B cell (primary cell): ENCODE measurements around the gene VWA3B. TPM values are rescaled to one million over a fixed set of nuclear protein-coding genes. Genes with fewer than 3 reads are reported as not detected.

Experiments used
- ATAC-seq: fragments of 200-7000 bp; cut with Tn5 transposase; one replicate; pipeline ENCODE4 v1.10.0; 2021; ENCODE audit warnings: low read depth, mild to moderate bottlenecking, moderate number of reproducible peaks, moderate library complexity
- CTCF ChIA-PET: fragments of 350-600 bp; sonication (Branson Sonifier 250); formaldehyde crosslinking; loops from one replicate; lab custom pipeline; 2021; ENCODE audit warnings: antibody characterized with exemption, inconsistent platforms; lab: Charles Lee
- POLR2A ChIA-PET: fragments of 350-600 bp; sonication (Branson Sonifier 250); formaldehyde crosslinking; loops from one replicate; lab custom pipeline; 2021; ENCODE audit warnings: antibody characterized with exemption; lab: Charles Lee
- DNase-seq: peaks from one replicate; pipeline ENCODE4 v3.0.0; 2013
- H2AFZ ChIP-seq: 2 replicates; pipeline ENCODE4 v1.6.1; 2012; ENCODE audit warnings: mild to moderate bottlenecking, low read depth, low read length; ENCODE audit not compliant: insufficient read depth, poor library complexity, severe bottlenecking
- H3K27ac ChIP-seq, 2 donors: 1 replicate in 1 of 2; 2 replicates in 1 of 2; pipeline ENCODE4 v1.5.1; 2012 to 2013; ENCODE audit warnings: low read length in 2 of 2, mild to moderate bottlenecking in 2 of 2, moderate library complexity in 1 of 2
- H3K27me3 ChIP-seq, 4 experiments: fragments of 200-600 bp in 1 of 4; sonication (generic) in 1 of 4; replicated peaks in 1 of 4; 1 replicate in 2 of 4; 2 replicates in 2 of 4; pipeline versions ENCODE4 v1.6.1 to v1.7.0; 2013 to 2016; ENCODE audit warnings: low read length in 3 of 4, mild to moderate bottlenecking in 2 of 4, mixed read lengths in 1 of 4, moderate library complexity in 1 of 4; ENCODE audit not compliant: insufficient read depth in 4 of 4, control insufficient read depth in 3 of 4; ENCODE audit errors: control extremely low read depth in 1 of 4
- H3K36me3 ChIP-seq, 2 experiments: replicated peaks in 1 of 2; 1 replicate in 1 of 2; 2 replicates in 1 of 2; pipeline versions ENCODE4 v1.6.1 to v1.7.1; 2013; ENCODE audit warnings: low read length in 1 of 2; ENCODE audit not compliant: insufficient read depth in 2 of 2, control insufficient read depth in 1 of 2; ENCODE audit errors: control extremely low read depth in 1 of 2, extremely low read depth in 1 of 2
- H3K4me1 ChIP-seq, 2 donors: fragments of 200-600 bp in 1 of 2; sonication (generic) in 1 of 2; 1 replicate in 1 of 2; 2 replicates in 1 of 2; pipeline versions ENCODE4 v1.5.1 to v1.6.1; 2013 to 2017; ENCODE audit warnings: low read length in 2 of 2; ENCODE audit not compliant: control insufficient read depth in 2 of 2, insufficient read depth in 2 of 2
- H3K4me2 ChIP-seq: replicated peaks from 2 replicates; pipeline ENCODE3; 2012; ENCODE audit warnings: mild to moderate bottlenecking, low read depth, low read length; ENCODE audit not compliant: poor library complexity, severe bottlenecking
- H3K4me3 ChIP-seq, 5 experiments: fragments of 200-600 bp in 1 of 5; sonication (generic) in 1 of 5; 1 replicate in 3 of 5; 2 replicates in 2 of 5; pipeline versions ENCODE4 v1.5.1 to v1.7.0; 2011 to 2016; ENCODE audit warnings: low read length in 4 of 5, mild to moderate bottlenecking in 4 of 5, low read depth in 2 of 5, control low read depth in 1 of 5, moderate library complexity in 1 of 5; ENCODE audit not compliant: insufficient read depth in 1 of 5; ENCODE audit errors: control extremely low read depth in 1 of 5, extremely low read depth in 1 of 5
- H3K79me2 ChIP-seq: fragments of 200-600 bp; sonication (generic); one replicate; pipeline ENCODE4 v1.6.0; 2016; ENCODE audit warnings: low read length; ENCODE audit not compliant: control insufficient read depth, insufficient read depth
- H3K9ac ChIP-seq: fragments of 200-600 bp; sonication (generic); 2 replicates; pipeline ENCODE4 v1.6.1; 2017; ENCODE audit warnings: mild to moderate bottlenecking, low read length, moderate library complexity
- H3K9me3 ChIP-seq, 3 donors: one replicate each; pipeline versions ENCODE4 v1.6.1 to v1.7.1; 2013; ENCODE audit warnings: low read length in 2 of 3; ENCODE audit not compliant: control insufficient read depth in 2 of 3, insufficient read depth in 1 of 3; ENCODE audit errors: control extremely low read depth in 1 of 3
- H4K20me1 ChIP-seq: 2 replicates; pipeline ENCODE4 v1.6.0; 2012; ENCODE audit warnings: mild to moderate bottlenecking, low read length; ENCODE audit not compliant: insufficient read depth, control insufficient read depth, poor library complexity, severe bottlenecking
- H3K27ac Mint-ChIP-seq: one replicate; pipeline ENCODE4 v1.8.0; 2021; ENCODE audit warnings: mixed read lengths
- H3K27me3 Mint-ChIP-seq: one replicate; pipeline ENCODE4 v1.8.0; 2021; ENCODE audit warnings: mixed read lengths
- H3K4me1 Mint-ChIP-seq: one replicate; pipeline ENCODE4 v1.8.0; 2021; ENCODE audit warnings: mixed read lengths
- H3K4me3 Mint-ChIP-seq: one replicate; pipeline ENCODE4 v1.8.0; 2021; ENCODE audit warnings: mixed read lengths
- H3K9me3 Mint-ChIP-seq: one replicate; pipeline ENCODE4 v1.8.0; 2022; ENCODE audit warnings: mixed read lengths; ENCODE audit not compliant: insufficient read depth
- EZH2 ChIP-seq: IDR thresholded peaks from 2 replicates; pipeline ENCODE4 v1.6.1; 2012; ENCODE audit warnings: borderline replicate concordance, low read depth, mild to moderate bottlenecking, moderate library complexity, low read length; ENCODE audit not compliant: insufficient read depth, poor library complexity, severe bottlenecking
- WGBS: methylation state at CpG from one replicate; pipeline ENCODE4 v1.1.5; 2013; ENCODE audit warnings: missing lambda C conversion rate; ENCODE audit not compliant: insufficient coverage; 5-methylcytosine and 5-hydroxymethylcytosine counted together
- intact Hi-C: fragments of 100-400 bp; cut with micrococcal nuclease; formaldehyde crosslinking; loops from one replicate; pipeline ENCODE4 v1.10.0; 2022
- polyA plus RNA-seq: library from polyadenylated mRNA; depleted of rRNA; stranded (reverse); fragments of >200 nt; gene quantifications from 2 replicates; pipeline ENCODE4 v1.2.3, GENCODE V29; 2012
- total RNA-seq, 2 donors: library from RNA; stranded (reverse); fragments of 120-200 nt in 1 of 2; gene quantifications; 1 replicate in 1 of 2; 2 replicates in 1 of 2; pipeline versions ENCODE4 v1.2.3 to v1.2.4, GENCODE V29; 2013 to 2022
- TF ChIP-seq, protein P1 (sequence below): fragments of 200-600 bp; IDR thresholded peaks from one replicate; pipeline ENCODE4 v1.8.0; 2022; ENCODE audit warnings: antibody characterized with exemption, mild to moderate bottlenecking

The VWA3B gene
- total and polyA plus RNA-seq, 2 donors (not counting 1 experiment from before 2014, with no cell fraction given), result not detected

DNA sequence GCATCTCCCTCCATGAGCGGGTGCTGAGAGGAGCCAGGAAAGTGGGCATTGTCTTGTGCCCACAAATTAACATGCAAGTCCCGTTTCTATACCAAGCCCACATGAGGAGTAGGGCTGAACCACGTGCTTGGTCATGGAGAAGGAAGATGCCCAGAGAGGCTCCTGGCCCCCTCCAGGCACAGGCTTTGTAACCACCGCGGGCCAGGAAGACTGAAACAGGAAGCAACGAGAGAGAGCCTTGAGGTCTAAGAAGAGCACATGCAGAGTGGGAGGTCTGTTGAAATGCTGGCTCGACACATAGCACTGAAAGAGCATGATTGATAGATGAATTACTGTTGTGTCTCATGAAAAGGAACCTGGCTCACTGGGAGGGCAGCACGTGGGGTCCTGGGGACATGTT, 36.3 kb downstream of the VWA3B start:
- Histone ChIP-seq H3K79me2 (no peaks in the 10 kb centered on the region), H3K4me1 (peaks cover 6 to 15% of the 10 kb centered on the region in 2 donors), H3K27ac (no peak overlapping the region), H3K4me3 (no peak overlapping the region), H3K27me3 (peaks cover 0 to 5% (median 0%) of the 10 kb centered on the region in 4 experiments), H2AFZ (peak overlapping the region; percentile 11), H3K9me3 (no peaks in the 10 kb centered on the region), H3K36me3 (no peaks in the 10 kb centered on the region), H3K9ac (no peak overlapping the region), H3K4me2 (peak overlapping the region; percentile 7), H4K20me1 (no peaks in the 10 kb centered on the region)
- TF ChIP-seq EZH2, result no peak
- ATAC-seq, result peak; percentile 17
- DNase-seq, result peak; percentile 39
- Mint-ChIP-seq H3K27me3 (no peaks in the 10 kb centered on the region), H3K9me3 (no peaks in the 10 kb centered on the region), H3K4me1 (peaks cover 15% of the 10 kb centered on the region), H3K4me3 (no peak overlapping the region), H3K27ac (no peak overlapping the region)
- CTCF ChIA-PET, result no interaction called here
- 21% methylated on average over 6 of the region's 8 CpGs for WGBS
- intact Hi-C loops, result no loop called here
- POLR2A ChIA-PET, result no interaction called here

DNA sequence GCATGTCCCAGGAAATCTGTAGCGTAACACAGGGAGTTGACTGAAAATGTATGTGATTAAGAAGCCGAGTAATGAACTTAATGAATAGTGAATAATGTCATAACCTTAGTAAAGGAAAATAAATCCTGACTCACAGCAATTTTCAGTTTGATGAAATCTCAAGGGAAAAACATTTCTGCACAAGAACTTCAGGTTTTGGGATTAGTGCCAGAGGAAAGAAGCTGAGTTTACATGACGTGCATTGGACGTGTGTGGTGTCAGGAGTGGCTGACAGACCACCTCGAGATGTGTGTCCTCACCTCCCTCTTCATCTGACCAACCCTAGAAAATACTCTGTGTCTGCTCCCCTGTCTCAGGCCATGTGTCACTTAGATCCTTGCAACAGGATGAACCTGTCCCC, 39.1 kb downstream of the VWA3B start:
- ChIA-PET POLR2A (no interaction called here), CTCF (no interaction called here)
- ATAC-seq, result no peak
- peaks cover 2% of the 10 kb centered on the region for H3K27me3 Mint-ChIP-seq
- no peak for TF ChIP-seq EZH2
- TF ChIP-seq, protein P1, sequence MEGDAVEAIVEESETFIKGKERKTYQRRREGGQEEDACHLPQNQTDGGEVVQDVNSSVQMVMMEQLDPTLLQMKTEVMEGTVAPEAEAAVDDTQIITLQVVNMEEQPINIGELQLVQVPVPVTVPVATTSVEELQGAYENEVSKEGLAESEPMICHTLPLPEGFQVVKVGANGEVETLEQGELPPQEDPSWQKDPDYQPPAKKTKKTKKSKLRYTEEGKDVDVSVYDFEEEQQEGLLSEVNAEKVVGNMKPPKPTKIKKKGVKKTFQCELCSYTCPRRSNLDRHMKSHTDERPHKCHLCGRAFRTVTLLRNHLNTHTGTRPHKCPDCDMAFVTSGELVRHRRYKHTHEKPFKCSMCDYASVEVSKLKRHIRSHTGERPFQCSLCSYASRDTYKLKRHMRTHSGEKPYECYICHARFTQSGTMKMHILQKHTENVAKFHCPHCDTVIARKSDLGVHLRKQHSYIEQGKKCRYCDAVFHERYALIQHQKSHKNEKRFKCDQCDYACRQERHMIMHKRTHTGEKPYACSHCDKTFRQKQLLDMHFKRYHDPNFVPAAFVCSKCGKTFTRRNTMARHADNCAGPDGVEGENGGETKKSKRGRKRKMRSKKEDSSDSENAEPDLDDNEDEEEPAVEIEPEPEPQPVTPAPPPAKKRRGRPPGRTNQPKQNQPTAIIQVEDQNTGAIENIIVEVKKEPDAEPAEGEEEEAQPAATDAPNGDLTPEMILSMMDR, result no peak
- H3K79me2 ChIP-seq, result no peaks in the 10 kb centered on the region
- H3K27ac ChIP-seq, result no peak overlapping the region
- no peaks in the 10 kb centered on the region for H4K20me1 ChIP-seq
- H3K9me3 ChIP-seq, result no peaks in the 10 kb centered on the region
- no peak overlapping the region for H3K4me2 ChIP-seq
- no peak overlapping the region for H3K4me3 Mint-ChIP-seq
- no peak overlapping the region for H2AFZ ChIP-seq
- no peaks in the 10 kb centered on the region for H3K9me3 Mint-ChIP-seq
- H3K4me3 ChIP-seq, result no peak overlapping the region
- no peak overlapping the region for H3K27ac Mint-ChIP-seq
- no peak overlapping the region for H3K9ac ChIP-seq
- WGBS, result 100% methylated on average over 2 of the region's 5 CpGs
- peaks cover 6 to 15% of the 10 kb centered on the region in 2 donors for H3K4me1 ChIP-seq
- intact Hi-C loops, result no loop called here
- peaks cover 0 to 12% (median 1%) of the 10 kb centered on the region in 4 experiments for H3K27me3 ChIP-seq
- H3K4me1 Mint-ChIP-seq, result peaks cover 15% of the 10 kb centered on the region
- DNase-seq, result no peak
- no peaks in the 10 kb centered on the region for H3K36me3 ChIP-seq
